ENCODE measurements around the gene SCN2A.

SCN2A gene

GRCh38 chr2:165420231-165420630, 181.0 kb downstream of the SCN2A start:
- DNase-seq (ENCODE audit: low spot score): no peak

- no peak for DNase-seq (ENCODE audit: low spot score)
Observed at GRCh38 chr2:165423081-165423480, 183.9 kb downstream of the SCN2A start.

DNA sequence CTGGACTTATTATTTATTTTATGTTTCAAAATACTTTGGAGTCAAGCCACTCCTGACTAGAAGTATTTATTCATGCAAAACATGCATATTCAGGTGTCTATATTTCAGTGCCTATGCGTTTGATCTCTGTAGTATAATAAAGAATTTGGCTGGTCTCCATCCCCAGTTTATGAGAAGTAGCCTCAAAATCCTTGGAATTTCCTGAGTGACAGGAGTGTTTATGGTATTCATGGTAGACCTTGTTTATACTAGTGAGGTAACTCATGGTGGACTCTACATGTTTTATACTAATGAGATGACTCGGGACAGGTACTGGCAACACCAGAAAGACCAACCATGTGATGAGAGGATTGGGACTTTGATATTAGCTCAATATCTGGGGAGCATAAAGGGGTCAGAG, 186.3 kb downstream of the SCN2A start:
- DNase-seq (ENCODE audit: low spot score): no peak

- no peak for DNase-seq (ENCODE audit: low spot score)
Observed at GRCh38 chr2:165427686-165428085, 188.5 kb downstream of the SCN2A start.

GRCh38 chr2:165428926-165429325, 189.7 kb downstream of the SCN2A start:
- DNase-seq (ENCODE audit: low spot score): no peak

DNA sequence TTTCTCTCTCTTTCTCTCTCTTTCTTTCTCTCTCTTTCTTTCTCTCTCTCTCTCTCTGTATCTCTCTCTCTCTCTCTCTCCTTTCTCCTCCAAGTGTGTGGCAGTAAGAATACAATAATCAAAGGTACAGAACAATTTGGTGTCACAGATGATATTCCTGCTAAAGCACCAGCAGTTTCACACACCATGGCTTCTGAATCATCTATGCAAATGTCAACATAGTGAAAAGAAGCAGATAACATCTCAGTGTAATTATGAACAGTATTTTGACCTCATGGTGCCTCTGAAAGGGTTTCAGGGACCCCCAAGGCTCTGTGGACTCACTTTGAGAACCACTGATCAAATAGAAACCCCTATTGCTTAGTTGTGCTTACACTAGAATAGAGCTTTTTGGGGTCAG, 191.8 kb downstream of the SCN2A start:
- DNase-seq (ENCODE audit: low spot score): no peak

DNA sequence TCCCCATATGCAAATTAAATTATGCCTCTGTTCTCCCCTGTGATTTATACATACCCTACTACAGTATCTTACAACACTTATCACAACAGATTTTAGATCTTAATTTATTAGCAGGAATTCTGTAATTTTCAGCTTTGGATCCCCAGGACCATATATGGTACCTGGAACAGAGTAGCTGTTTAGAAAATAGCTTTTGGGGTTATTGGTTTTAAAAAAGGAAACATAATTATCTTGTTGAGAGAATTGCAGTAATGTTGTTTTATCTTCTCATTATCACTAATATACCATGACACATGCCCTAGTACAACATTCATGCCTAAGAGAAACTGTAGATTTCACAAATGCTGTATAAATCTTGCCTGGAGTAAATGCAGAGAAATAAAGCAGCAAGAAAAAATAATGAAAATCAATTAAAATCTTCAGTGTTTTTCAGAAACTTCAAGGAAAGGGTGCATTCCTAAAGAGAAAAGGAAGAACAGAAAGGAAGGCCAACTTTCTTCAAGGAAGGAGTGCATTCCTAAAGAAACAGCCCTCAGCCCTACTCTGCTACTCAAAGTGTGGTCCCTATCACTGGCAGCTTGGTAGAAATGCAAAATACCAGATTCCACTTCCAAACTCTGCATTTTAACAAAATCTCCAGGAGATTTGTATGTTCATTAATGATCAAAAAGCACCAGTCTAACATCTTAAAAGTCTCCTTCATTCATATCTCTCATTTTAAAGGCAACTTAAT, 193.2 kb downstream of the SCN2A start:
- DNase-seq (ENCODE audit: low spot score): no peak

- DNase-seq (ENCODE audit: low spot score): no peak
Observed at GRCh38 chr2:165434865-165435496, 195.8 kb downstream of the SCN2A start.

DNA sequence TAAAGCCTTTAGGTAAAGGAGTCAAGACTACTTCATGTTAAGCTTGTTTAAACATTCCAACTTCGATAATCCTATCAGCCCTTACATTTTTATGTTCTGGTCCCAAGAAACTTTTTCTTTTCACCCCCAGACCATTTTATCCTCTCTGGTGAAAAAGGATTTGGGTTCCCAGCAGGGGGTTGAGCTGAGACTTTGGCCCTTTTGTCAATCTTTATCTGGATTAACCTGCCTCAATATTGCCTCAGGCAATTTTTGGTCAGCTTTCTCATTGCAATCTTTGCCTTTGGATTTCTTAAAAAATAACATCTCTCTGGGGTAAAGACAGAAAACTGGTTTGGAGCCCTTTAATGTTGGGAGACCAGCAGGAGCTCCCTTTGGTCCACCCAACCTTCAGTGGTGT, 196.4 kb downstream of the SCN2A start:
- no peak for DNase-seq (ENCODE audit: low spot score)

GRCh38 chr2:165436559-165436958, 197.3 kb downstream of the SCN2A start:
- DNase-seq (ENCODE audit: low spot score): no peak

- peak; percentile 12 for DNase-seq (ENCODE audit: low spot score)
Observed at GRCh38 chr2:165440367-165440766, 201.2 kb downstream of the SCN2A start.
